WTC11 (cell line): ENCODE measurements around the gene PUM1. TPM values are rescaled to one million over a fixed set of nuclear protein-coding genes. Genes with fewer than 3 reads are reported as not detected.

ENCODE experiments used
- ATAC-seq: fragments of 200-7000 bp; cut with Tn5 transposase; 2 replicates; pipeline ENCODE4 v1.10.0; 2021; ENCODE audit warnings: mild to moderate bottlenecking, moderate library complexity
- CTCF ChIA-PET: fragments of 300-600 bp; sonication (Branson Sonifier 250); formaldehyde crosslinking; loops from one replicate; lab custom pipeline; 2021; ENCODE audit warnings: antibody characterized with exemption; lab: Charles Lee
- POLR2A ChIA-PET: fragments of 350-600 bp; sonication (Branson Sonifier 250); formaldehyde crosslinking; loops from one replicate; lab custom pipeline; 2021; ENCODE audit warnings: antibody characterized with exemption; lab: Charles Lee
- DNase-seq: peaks from one replicate; pipeline ENCODE4 v3.0.0; 2021; ENCODE audit warnings: low spot score
- H3K27ac Mint-ChIP-seq: 2 replicates; pipeline ENCODE4 v1.8.0; 2021; ENCODE audit warnings: mixed read lengths
- H3K27me3 Mint-ChIP-seq: 2 replicates; pipeline ENCODE4 v1.8.0; 2021; ENCODE audit warnings: low read depth, mild to moderate bottlenecking, moderate library complexity, mixed read lengths
- H3K36me3 Mint-ChIP-seq: 2 replicates; pipeline ENCODE4 v1.8.0; 2021; ENCODE audit warnings: mixed read lengths
- H3K4me1 Mint-ChIP-seq: 2 replicates; pipeline ENCODE4 v1.8.0; 2022; ENCODE audit warnings: mixed read lengths
- H3K4me3 Mint-ChIP-seq: 2 replicates; pipeline ENCODE4 v1.8.0; 2021; ENCODE audit warnings: mild to moderate bottlenecking, moderate library complexity, mixed read lengths
- H3K9me3 Mint-ChIP-seq: 2 replicates; pipeline ENCODE4 v1.8.0; 2021; ENCODE audit warnings: mixed read lengths
- CREB1 ChIP-seq: sonication (generic); formaldehyde crosslinking; IDR thresholded peaks from 2 replicates; pipeline ENCODE4 v1.8.0; 2023; ENCODE audit warnings: mild to moderate bottlenecking, missing genetic modification reagents
- CREM ChIP-seq: sonication (generic); formaldehyde crosslinking; IDR thresholded peaks from 2 replicates; pipeline ENCODE4 v1.8.1; 2022; ENCODE audit warnings: mild to moderate bottlenecking, missing genetic modification reagents, moderate library complexity
- ELF4 ChIP-seq: sonication (generic); formaldehyde crosslinking; IDR thresholded peaks from 2 replicates; pipeline ENCODE4 v1.8.1; 2022; ENCODE audit warnings: low read depth, mild to moderate bottlenecking, moderate library complexity, missing genetic modification reagents
- FOXJ3 ChIP-seq: sonication (generic); formaldehyde crosslinking; IDR thresholded peaks from 2 replicates; pipeline ENCODE4 v1.9.0; 2021; ENCODE audit warnings: missing genetic modification reagents, mild to moderate bottlenecking, borderline replicate concordance
- FOXP1 ChIP-seq: sonication (generic); formaldehyde crosslinking; IDR thresholded peaks from 2 replicates; pipeline ENCODE4 v1.8.0; 2022; ENCODE audit warnings: missing genetic modification reagents, mild to moderate bottlenecking, moderate library complexity, borderline replicate concordance
- HMGA2 ChIP-seq: fragments of 250-450 bp; sonication (Bioruptor Pico); IDR thresholded peaks from 2 replicates; pipeline ENCODE4 v1.4.0; 2021; ENCODE audit warnings: mild to moderate bottlenecking, moderate library complexity
- JUN ChIP-seq: sonication (generic); formaldehyde crosslinking; IDR thresholded peaks from 2 replicates; pipeline ENCODE4 v1.8.0; 2023; ENCODE audit warnings: mild to moderate bottlenecking, missing genetic modification reagents
- NR3C1 ChIP-seq: sonication (generic); formaldehyde crosslinking; conservative IDR thresholded peaks from 2 replicates; pipeline ENCODE4 v1.8.1; 2023; ENCODE audit warnings: low read depth, mild to moderate bottlenecking, missing genetic modification reagents
- OVOL2 ChIP-seq: fragments of 250-450 bp; sonication (Bioruptor Pico); IDR thresholded peaks from 2 replicates; pipeline ENCODE4 v1.9.0; 2021; ENCODE audit warnings: mild to moderate bottlenecking, borderline replicate concordance
- RELA ChIP-seq: sonication (generic); formaldehyde crosslinking; IDR thresholded peaks from 2 replicates; pipeline ENCODE4 v1.8.1; 2022; ENCODE audit warnings: missing genetic modification reagents, mild to moderate bottlenecking, borderline replicate concordance
- TCF7 ChIP-seq: sonication (generic); formaldehyde crosslinking; IDR thresholded peaks from 2 replicates; pipeline ENCODE4 v1.8.0; 2022; ENCODE audit warnings: mild to moderate bottlenecking, low read depth, missing genetic modification reagents, moderate library complexity
- TEAD4 ChIP-seq: sonication (generic); formaldehyde crosslinking; IDR thresholded peaks from 2 replicates; pipeline ENCODE4 v1.8.0; 2022; ENCODE audit warnings: mild to moderate bottlenecking, missing genetic modification reagents
- TP53 ChIP-seq: sonication (generic); formaldehyde crosslinking; IDR thresholded peaks from 2 replicates; pipeline ENCODE4 v1.8.1; 2023; ENCODE audit warnings: mild to moderate bottlenecking, missing genetic modification reagents
- ZNF219 ChIP-seq: sonication (generic); formaldehyde crosslinking; IDR thresholded peaks from 2 replicates; pipeline ENCODE4 v1.8.0; 2023; ENCODE audit warnings: missing genetic modification reagents, mild to moderate bottlenecking, borderline replicate concordance
- ZNF317 ChIP-seq: sonication (generic); formaldehyde crosslinking; IDR thresholded peaks from 2 replicates; pipeline ENCODE4 v1.8.1; 2023; ENCODE audit warnings: low read depth, mild to moderate bottlenecking, moderate library complexity, missing genetic modification reagents, borderline replicate concordance
- total RNA-seq: library from RNA; stranded (reverse); gene quantifications from 3 replicates; pipeline ENCODE4 v1.2.3, GENCODE V29; 2021
- TF ChIP-seq, protein P1 (sequence below): sonication (generic); formaldehyde crosslinking; IDR thresholded peaks from 2 replicates; pipeline ENCODE4 v1.8.1; 2023; ENCODE audit warnings: mild to moderate bottlenecking, missing genetic modification reagents
- TF ChIP-seq, protein P2 (sequence below): fragments of 200-600 bp; IDR thresholded peaks from 2 replicates; pipeline ENCODE4 v1.8.0; 2022; ENCODE audit warnings: antibody characterized with exemption
- TF ChIP-seq, protein P3 (sequence below): fragments of 250-450 bp; sonication (Bioruptor Pico); IDR thresholded peaks from 2 replicates; pipeline ENCODE4 v1.9.0; 2021; ENCODE audit warnings: mild to moderate bottlenecking
- TF ChIP-seq, protein P4 (sequence below): sonication (generic); formaldehyde crosslinking; conservative IDR thresholded peaks from 2 replicates; pipeline ENCODE4 v1.8.1; 2022; ENCODE audit warnings: mild to moderate bottlenecking, missing genetic modification reagents
- TF ChIP-seq, protein P5 (sequence below): fragments of 250-450 bp; sonication (Bioruptor Pico); IDR thresholded peaks from 2 replicates; pipeline ENCODE4 v1.9.0; 2021; ENCODE audit warnings: mild to moderate bottlenecking
- TF ChIP-seq, protein P6 (sequence below): sonication (generic); formaldehyde crosslinking; IDR thresholded peaks from 2 replicates; pipeline ENCODE4 v1.8.1; 2022; ENCODE audit warnings: mild to moderate bottlenecking, moderate library complexity, missing genetic modification reagents
- TF ChIP-seq, protein P7 (sequence below): sonication (generic); formaldehyde crosslinking; IDR thresholded peaks from 2 replicates; pipeline ENCODE4 v1.8.0; 2022; ENCODE audit warnings: mild to moderate bottlenecking, missing genetic modification reagents
- TF ChIP-seq, protein P8 (sequence below): sonication (generic); formaldehyde crosslinking; IDR thresholded peaks from 2 replicates; pipeline ENCODE4 v1.8.1; 2023; ENCODE audit warnings: mild to moderate bottlenecking, missing genetic modification reagents, moderate library complexity

PUM1 gene
- total RNA-seq, 1 experiment from 2014 or later: 147 TPM

DNA sequence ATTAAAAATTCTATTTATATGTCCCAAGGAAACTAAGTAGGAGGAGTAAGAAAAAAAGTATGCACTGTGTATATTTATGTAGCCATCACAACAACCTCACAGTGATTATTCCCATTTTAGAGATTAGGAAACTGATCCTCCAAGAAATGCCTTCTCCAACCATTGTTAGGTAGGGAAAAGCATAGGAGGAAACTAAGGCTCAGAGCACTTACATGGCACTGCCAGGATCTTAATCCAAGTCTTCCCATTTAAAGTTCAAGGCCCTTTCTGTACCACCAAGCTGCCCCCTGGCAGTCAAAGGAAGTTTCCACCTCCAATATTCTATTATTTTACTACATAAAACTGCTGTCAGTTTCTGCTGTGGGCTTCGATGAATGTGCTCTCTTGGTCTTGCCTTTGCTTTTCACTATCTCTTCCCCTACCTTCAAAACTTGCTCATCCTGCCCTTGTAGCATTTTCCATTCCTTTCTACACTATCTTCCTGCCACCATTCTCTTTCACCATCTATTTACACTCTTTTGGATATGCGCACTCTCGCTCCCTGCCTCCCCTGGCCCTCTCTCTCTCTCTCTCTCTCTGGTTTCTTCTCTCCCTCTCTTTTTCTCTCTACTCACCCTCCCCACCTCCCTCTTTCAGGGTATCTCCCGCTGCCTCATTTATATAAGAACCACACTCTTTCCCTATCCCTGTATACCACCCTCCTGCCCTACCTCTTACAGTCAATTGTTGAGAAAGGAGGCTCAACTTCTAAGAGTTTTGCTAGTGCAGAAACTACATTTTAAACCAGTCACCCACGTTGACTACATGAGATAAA is 34.0 kb downstream of the PUM1 start:
- peaks cover 11% of the 10 kb centered on the region for H3K36me3 Mint-ChIP-seq
- peak overlapping the region; percentile 15 for H3K27ac Mint-ChIP-seq
- DNase-seq: no peak
- POLR2A ChIA-PET: interaction anchor here (0.7 kb wide), 1 partner anchor 33 kb away, joined by 3 read pairs; no protein-coding TSS in a partner anchor
- H3K9me3 Mint-ChIP-seq: no peaks in the 10 kb centered on the region
- peaks cover 77% of the 10 kb centered on the region for H3K4me1 Mint-ChIP-seq
- H3K4me3 Mint-ChIP-seq: peak overlapping the region; percentile 2; the same call in 1 of the 2 replicates
- TF ChIP-seq, protein P1, sequence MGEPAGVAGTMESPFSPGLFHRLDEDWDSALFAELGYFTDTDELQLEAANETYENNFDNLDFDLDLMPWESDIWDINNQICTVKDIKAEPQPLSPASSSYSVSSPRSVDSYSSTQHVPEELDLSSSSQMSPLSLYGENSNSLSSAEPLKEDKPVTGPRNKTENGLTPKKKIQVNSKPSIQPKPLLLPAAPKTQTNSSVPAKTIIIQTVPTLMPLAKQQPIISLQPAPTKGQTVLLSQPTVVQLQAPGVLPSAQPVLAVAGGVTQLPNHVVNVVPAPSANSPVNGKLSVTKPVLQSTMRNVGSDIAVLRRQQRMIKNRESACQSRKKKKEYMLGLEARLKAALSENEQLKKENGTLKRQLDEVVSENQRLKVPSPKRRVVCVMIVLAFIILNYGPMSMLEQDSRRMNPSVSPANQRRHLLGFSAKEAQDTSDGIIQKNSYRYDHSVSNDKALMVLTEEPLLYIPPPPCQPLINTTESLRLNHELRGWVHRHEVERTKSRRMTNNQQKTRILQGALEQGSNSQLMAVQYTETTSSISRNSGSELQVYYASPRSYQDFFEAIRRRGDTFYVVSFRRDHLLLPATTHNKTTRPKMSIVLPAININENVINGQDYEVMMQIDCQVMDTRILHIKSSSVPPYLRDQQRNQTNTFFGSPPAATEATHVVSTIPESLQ: no peak
- TF ChIP-seq TP53 (no peak), HMGA2 (CRISPR knock-in tag) (no peak), NR3C1 (CRISPR knock-in tag) (no peak), CREB1 (CRISPR knock-in tag) (no peak), ZNF317 (CRISPR knock-in tag) (no peak), ZNF219 (no peak), FOXJ3 (no peak), RELA (CRISPR knock-in tag) (no peak), TEAD4 (CRISPR knock-in tag) (no peak), CREM (CRISPR knock-in tag) (no peak), OVOL2 (CRISPR knock-in tag) (no peak), ELF4 (no peak), FOXP1 (CRISPR knock-in tag) (no peak), JUN (CRISPR knock-in tag) (no peak)
- TF ChIP-seq, protein P2, sequence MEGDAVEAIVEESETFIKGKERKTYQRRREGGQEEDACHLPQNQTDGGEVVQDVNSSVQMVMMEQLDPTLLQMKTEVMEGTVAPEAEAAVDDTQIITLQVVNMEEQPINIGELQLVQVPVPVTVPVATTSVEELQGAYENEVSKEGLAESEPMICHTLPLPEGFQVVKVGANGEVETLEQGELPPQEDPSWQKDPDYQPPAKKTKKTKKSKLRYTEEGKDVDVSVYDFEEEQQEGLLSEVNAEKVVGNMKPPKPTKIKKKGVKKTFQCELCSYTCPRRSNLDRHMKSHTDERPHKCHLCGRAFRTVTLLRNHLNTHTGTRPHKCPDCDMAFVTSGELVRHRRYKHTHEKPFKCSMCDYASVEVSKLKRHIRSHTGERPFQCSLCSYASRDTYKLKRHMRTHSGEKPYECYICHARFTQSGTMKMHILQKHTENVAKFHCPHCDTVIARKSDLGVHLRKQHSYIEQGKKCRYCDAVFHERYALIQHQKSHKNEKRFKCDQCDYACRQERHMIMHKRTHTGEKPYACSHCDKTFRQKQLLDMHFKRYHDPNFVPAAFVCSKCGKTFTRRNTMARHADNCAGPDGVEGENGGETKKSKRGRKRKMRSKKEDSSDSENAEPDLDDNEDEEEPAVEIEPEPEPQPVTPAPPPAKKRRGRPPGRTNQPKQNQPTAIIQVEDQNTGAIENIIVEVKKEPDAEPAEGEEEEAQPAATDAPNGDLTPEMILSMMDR: no peak
- TF ChIP-seq, protein P3, sequence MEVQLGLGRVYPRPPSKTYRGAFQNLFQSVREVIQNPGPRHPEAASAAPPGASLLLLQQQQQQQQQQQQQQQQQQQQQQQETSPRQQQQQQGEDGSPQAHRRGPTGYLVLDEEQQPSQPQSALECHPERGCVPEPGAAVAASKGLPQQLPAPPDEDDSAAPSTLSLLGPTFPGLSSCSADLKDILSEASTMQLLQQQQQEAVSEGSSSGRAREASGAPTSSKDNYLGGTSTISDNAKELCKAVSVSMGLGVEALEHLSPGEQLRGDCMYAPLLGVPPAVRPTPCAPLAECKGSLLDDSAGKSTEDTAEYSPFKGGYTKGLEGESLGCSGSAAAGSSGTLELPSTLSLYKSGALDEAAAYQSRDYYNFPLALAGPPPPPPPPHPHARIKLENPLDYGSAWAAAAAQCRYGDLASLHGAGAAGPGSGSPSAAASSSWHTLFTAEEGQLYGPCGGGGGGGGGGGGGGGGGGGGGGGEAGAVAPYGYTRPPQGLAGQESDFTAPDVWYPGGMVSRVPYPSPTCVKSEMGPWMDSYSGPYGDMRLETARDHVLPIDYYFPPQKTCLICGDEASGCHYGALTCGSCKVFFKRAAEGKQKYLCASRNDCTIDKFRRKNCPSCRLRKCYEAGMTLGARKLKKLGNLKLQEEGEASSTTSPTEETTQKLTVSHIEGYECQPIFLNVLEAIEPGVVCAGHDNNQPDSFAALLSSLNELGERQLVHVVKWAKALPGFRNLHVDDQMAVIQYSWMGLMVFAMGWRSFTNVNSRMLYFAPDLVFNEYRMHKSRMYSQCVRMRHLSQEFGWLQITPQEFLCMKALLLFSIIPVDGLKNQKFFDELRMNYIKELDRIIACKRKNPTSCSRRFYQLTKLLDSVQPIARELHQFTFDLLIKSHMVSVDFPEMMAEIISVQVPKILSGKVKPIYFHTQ (CRISPR knock-in tag): no peak
- TF ChIP-seq, protein P4, sequence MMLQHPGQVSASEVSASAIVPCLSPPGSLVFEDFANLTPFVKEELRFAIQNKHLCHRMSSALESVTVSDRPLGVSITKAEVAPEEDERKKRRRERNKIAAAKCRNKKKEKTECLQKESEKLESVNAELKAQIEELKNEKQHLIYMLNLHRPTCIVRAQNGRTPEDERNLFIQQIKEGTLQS (CRISPR knock-in tag): no peak
- ATAC-seq: peak; percentile 66
- CTCF ChIA-PET: no interaction called here
- no peaks in the 10 kb centered on the region for H3K27me3 Mint-ChIP-seq

DNA sequence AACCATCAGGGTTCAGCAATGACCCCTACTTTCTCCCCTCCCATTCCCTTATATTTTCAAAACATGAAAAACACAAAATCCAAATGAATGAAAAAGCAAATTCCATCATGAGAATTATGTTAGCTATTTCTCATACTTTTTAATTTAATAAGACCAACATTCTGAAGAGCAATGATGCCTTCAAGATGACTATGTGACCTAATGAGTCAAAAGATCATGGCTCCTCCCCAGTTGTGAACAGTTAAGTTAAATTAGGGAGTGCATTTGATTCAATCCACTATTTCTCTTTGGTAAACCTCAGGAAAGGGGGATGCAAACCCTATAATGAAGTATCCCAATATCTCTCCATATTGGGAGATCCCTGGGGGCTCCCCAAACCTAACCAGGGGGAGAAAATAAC is 36.5 kb downstream of the PUM1 start:
- Mint-ChIP-seq H3K27me3 (no peaks in the 10 kb centered on the region), H3K36me3 (peaks cover 11% of the 10 kb centered on the region), H3K27ac (peak overlapping the region; percentile 32; the same call in 1 of the 2 replicates), H3K4me1 (peaks cover 88% of the 10 kb centered on the region), H3K4me3 (no peak overlapping the region), H3K9me3 (no peaks in the 10 kb centered on the region)
- DNase-seq (no peak), ATAC-seq (no peak)
- ChIA-PET CTCF (interaction anchor here (0.7 kb wide), 1 partner anchor 11 kb away, joined by 3 read pairs; no protein-coding TSS in a partner anchor), POLR2A (interaction anchor here (0.5 kb wide), 1 partner anchor 162 kb away, joined by 6 read pairs; no protein-coding TSS in a partner anchor)
- TF ChIP-seq TCF7 (CRISPR knock-in tag): no peak
- TF ChIP-seq, protein P5, sequence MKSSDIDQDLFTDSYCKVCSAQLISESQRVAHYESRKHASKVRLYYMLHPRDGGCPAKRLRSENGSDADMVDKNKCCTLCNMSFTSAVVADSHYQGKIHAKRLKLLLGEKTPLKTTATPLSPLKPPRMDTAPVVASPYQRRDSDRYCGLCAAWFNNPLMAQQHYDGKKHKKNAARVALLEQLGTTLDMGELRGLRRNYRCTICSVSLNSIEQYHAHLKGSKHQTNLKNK: no peak
- TF ChIP-seq, protein P6, sequence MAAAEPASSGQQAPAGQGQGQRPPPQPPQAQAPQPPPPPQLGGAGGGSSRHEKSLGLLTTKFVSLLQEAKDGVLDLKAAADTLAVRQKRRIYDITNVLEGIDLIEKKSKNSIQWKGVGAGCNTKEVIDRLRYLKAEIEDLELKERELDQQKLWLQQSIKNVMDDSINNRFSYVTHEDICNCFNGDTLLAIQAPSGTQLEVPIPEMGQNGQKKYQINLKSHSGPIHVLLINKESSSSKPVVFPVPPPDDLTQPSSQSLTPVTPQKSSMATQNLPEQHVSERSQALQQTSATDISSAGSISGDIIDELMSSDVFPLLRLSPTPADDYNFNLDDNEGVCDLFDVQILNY: no peak
- TF ChIP-seq, protein P7, sequence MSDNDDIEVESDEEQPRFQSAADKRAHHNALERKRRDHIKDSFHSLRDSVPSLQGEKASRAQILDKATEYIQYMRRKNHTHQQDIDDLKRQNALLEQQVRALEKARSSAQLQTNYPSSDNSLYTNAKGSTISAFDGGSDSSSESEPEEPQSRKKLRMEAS (CRISPR knock-in tag): no peak
- TF ChIP-seq, protein P8, sequence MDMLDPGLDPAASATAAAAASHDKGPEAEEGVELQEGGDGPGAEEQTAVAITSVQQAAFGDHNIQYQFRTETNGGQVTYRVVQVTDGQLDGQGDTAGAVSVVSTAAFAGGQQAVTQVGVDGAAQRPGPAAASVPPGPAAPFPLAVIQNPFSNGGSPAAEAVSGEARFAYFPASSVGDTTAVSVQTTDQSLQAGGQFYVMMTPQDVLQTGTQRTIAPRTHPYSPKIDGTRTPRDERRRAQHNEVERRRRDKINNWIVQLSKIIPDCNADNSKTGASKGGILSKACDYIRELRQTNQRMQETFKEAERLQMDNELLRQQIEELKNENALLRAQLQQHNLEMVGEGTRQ (CRISPR knock-in tag): no peak
